ENCODE measurements around the gene TTC7B.

Gene TTC7B

DNA sequence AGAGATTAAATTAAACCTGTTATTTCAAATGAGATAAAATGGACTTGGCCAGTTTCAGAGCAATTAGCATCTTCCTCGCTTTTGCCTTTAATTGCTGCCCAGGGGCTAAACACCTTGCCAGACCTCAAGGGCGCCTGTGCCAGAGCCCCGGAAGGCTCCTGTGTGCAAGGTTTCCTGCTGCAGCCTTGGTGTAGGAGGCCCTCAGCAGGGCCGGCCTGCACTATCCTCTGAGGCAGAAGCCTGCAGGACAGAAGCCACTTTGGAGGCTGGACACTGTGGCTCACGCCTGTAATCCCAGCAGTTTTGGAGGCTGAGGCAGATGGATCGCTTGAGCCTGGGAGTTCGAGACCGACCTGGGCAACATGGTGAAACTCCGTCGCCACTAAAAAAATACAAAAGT lies 269.0 kb downstream of the TTC7B start:
- H3K27ac Mint-ChIP-seq = no peak overlapping the region
- peaks cover 32% of the 10 kb centered on the region for H3K4me1 Mint-ChIP-seq
- no peak overlapping the region for H3K4me3 Mint-ChIP-seq
- H3K27me3 Mint-ChIP-seq (ENCODE audit: low read depth) = peaks cover 6% of the 10 kb centered on the region
- TF ChIP-seq, protein P1, sequence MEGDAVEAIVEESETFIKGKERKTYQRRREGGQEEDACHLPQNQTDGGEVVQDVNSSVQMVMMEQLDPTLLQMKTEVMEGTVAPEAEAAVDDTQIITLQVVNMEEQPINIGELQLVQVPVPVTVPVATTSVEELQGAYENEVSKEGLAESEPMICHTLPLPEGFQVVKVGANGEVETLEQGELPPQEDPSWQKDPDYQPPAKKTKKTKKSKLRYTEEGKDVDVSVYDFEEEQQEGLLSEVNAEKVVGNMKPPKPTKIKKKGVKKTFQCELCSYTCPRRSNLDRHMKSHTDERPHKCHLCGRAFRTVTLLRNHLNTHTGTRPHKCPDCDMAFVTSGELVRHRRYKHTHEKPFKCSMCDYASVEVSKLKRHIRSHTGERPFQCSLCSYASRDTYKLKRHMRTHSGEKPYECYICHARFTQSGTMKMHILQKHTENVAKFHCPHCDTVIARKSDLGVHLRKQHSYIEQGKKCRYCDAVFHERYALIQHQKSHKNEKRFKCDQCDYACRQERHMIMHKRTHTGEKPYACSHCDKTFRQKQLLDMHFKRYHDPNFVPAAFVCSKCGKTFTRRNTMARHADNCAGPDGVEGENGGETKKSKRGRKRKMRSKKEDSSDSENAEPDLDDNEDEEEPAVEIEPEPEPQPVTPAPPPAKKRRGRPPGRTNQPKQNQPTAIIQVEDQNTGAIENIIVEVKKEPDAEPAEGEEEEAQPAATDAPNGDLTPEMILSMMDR (IDR thresholded peaks at IDR 0.05; ENCODE audit: unreplicated experiment in 3 of 3) = no peak
- peaks cover 3% of the 10 kb centered on the region for H3K36me3 Mint-ChIP-seq (ENCODE audit: low read depth)
- no peaks in the 10 kb centered on the region for H3K9me3 Mint-ChIP-seq

DNA sequence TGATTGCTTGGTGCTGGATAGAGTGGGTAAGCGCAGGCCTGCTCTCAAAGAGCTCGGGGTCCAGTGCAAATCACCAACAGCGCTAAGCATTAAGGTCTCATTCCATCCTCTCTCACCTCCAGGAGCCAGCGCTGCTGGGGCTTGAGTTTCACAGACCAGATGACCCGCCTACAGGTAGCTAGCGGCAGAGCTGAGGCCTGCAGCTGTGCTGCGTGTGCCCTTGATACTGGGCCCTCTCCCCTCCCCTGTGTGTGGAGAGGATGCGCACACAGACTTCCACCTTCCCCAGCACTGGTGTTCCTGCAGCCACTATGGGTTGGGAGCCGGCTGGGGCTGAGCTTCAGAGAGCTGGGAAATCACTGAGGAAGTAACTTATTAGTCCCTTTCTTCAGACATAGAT lies 269.5 kb downstream of the TTC7B start:
- TF ChIP-seq, protein P1 (IDR thresholded peaks at IDR 0.05; ENCODE audit: unreplicated experiment in 3 of 3) = no peak
- H3K9me3 Mint-ChIP-seq = no peaks in the 10 kb centered on the region
- H3K36me3 Mint-ChIP-seq (ENCODE audit: low read depth) = peaks cover 4% of the 10 kb centered on the region
- peak overlapping the region in 1 of 3 experiments; percentile 68 for H3K27ac Mint-ChIP-seq
- no peak overlapping the region for H3K4me3 Mint-ChIP-seq
- H3K27me3 Mint-ChIP-seq (ENCODE audit: low read depth) = peaks cover 6% of the 10 kb centered on the region
- peaks cover 33% of the 10 kb centered on the region for H3K4me1 Mint-ChIP-seq

DNA sequence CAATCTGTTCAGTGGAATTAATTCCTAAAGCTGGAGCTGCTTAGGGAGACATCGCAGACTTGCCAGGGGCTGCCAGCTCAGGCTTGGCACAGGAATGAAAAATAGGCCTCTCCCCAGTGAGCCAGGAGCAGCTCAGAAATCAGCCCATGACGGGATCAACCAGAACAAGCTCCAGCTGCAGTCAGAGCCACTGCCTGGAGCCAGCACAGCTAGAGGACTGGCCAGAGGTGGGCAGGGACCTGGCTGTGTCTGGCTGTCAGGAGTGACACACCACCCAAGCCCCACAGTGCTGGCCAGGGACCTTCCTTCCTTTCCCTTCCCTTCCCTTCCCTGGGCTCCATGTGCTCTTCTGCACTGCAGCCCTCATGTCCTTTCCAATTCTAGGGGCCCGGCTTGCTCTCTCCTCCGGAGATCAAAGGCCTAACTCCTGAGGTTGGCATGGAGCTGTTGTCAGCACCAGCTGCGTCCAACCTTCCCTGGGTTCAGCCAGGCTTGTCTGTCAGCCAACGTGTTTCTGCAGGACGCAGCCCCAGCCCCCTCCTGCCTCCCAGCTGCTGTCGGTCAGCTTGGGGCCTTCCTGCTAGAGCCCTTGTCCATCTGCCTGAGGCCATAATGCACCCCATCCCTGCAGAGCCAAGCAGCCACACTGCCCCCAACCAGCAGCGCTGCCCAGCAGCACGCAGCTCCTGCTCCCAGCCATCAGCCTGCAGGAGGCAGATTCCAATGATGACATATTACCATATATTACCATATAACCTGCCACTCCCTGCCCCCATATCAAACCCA lies 270.1 kb downstream of the TTC7B start:
- TF ChIP-seq, protein P1 (IDR thresholded peaks at IDR 0.05; ENCODE audit: unreplicated experiment in 3 of 3) = no peak
- no peak overlapping the region for H3K4me3 Mint-ChIP-seq
- peaks cover 5% of the 10 kb centered on the region for H3K36me3 Mint-ChIP-seq (ENCODE audit: low read depth)
- H3K27me3 Mint-ChIP-seq (ENCODE audit: low read depth) = peaks cover 6% of the 10 kb centered on the region
- H3K9me3 Mint-ChIP-seq = no peaks in the 10 kb centered on the region
- peak overlapping the region; percentile 13 to 68 (median 30) for H3K27ac Mint-ChIP-seq
- H3K4me1 Mint-ChIP-seq = peaks cover 33% of the 10 kb centered on the region

DNA sequence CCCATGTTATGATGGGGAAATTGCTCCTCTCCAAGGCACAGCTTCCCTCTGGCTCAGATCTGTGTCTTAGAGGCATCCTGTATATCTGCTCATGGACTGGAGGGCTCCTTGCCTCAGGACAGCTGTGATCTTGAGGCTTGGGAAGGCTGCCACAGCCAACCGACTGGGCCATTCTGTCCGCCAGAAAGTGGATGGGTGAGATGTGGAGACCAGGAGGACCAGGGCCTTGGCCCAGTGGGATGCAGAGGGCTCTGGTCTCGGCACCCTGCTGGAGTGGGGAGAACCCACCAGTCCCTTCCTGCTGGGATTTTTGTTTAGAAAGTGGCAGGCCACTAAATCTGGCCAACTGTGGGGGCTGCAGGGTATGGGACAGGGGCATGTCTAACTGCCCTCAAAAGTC lies 270.8 kb downstream of the TTC7B start:
- no peak overlapping the region for H3K4me3 Mint-ChIP-seq
- H3K27ac Mint-ChIP-seq = peak overlapping the region in 1 of 3 experiments; percentile 11
- TF ChIP-seq, protein P1 (IDR thresholded peaks at IDR 0.05; ENCODE audit: unreplicated experiment in 3 of 3) = no peak
- peaks cover 4% of the 10 kb centered on the region for H3K27me3 Mint-ChIP-seq (ENCODE audit: low read depth)
- peaks cover 33% of the 10 kb centered on the region for H3K4me1 Mint-ChIP-seq
- no peaks in the 10 kb centered on the region for H3K9me3 Mint-ChIP-seq
- peaks cover 12% of the 10 kb centered on the region for H3K36me3 Mint-ChIP-seq (ENCODE audit: low read depth)

DNA sequence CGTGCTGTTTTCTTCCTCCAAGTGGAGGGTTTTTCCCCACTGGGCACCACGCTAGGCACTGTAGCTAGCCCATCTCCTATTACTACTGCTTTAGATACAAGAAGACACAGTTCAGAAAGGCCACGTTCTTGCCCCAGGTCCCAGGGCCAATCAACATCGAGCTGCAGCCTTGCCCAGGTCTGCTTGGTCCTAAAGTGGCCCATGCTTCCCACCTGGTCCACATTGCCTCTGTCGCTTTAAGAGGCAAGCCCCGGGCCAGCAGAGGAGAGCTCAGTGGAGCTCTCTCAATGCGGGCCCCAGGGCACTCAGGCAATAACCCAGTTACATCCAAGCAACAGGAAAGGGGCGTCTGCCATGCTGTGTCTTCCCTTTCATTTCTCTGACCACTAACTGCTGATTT lies 271.3 kb downstream of the TTC7B start:
- Mint-ChIP-seq H3K27me3 (ENCODE audit: low read depth) (no peaks in the 10 kb centered on the region), H3K4me1 (peaks cover 33% of the 10 kb centered on the region), H3K4me3 (no peak overlapping the region), H3K36me3 (ENCODE audit: low read depth) (peaks cover 12% of the 10 kb centered on the region), H3K9me3 (no peaks in the 10 kb centered on the region), H3K27ac (peak overlapping the region in 1 of 3 experiments; percentile 11)
- TF ChIP-seq, protein P1 (IDR thresholded peaks at IDR 0.05; ENCODE audit: unreplicated experiment in 3 of 3) = no peak

DNA sequence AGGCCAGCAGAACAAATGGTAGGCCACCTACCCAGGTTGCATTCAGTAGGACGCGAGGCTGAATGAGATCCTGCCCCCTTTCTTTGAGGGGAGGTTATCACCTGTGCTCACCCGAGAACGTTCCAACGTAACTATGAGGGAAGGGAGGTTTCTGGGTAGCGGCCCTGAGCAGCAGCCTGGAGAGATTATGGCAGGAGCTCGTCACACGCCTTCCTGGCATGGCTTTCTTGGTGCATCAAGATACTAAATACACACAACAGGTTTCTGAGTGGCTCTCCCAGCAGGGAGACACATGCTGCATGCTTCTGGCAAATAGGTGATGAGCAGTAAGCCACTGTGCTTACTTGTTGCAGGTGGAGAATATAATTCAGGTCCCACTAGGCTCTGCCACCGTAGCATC lies 271.7 kb downstream of the TTC7B start:
- peaks cover 16% of the 10 kb centered on the region for H3K36me3 Mint-ChIP-seq (ENCODE audit: low read depth)
- no peaks in the 10 kb centered on the region for H3K27me3 Mint-ChIP-seq (ENCODE audit: low read depth)
- H3K4me1 Mint-ChIP-seq = peaks cover 33% of the 10 kb centered on the region
- TF ChIP-seq, protein P1 (IDR thresholded peaks at IDR 0.05; ENCODE audit: unreplicated experiment in 3 of 3) = no peak
- no peaks in the 10 kb centered on the region for H3K9me3 Mint-ChIP-seq
- H3K27ac Mint-ChIP-seq = no peak overlapping the region
- H3K4me3 Mint-ChIP-seq = no peak overlapping the region

All from nephron (organoid).